MM.1S (cell line): ENCODE results near the gene DSN1.

ENCODE experiments used
- DNase-seq: peaks from one replicate; pipeline ENCODE4 v3.0.0-alpha.2; 2015
- H2AFZ ChIP-seq: fragments of 300-600 bp; sonication (generic); 2 replicates; pipeline ENCODE4 v1.6.0; 2016; ENCODE audit warnings: antibody characterized with exemption, low read length
- H3F3A ChIP-seq: fragments of 300-600 bp; sonication (generic); 2 replicates; pipeline ENCODE4 v1.6.1; 2016; ENCODE audit warnings: mild to moderate bottlenecking, antibody characterized with exemption, low read length, moderate library complexity, mixed read lengths; ENCODE audit not compliant: insufficient read depth
- H3K27ac ChIP-seq: fragments of 300-600 bp; sonication (generic); 2 replicates; pipeline ENCODE4 v1.5.1; 2016; ENCODE audit warnings: mild to moderate bottlenecking, low read length
- H3K27me3 ChIP-seq: fragments of 300-600 bp; sonication (generic); replicated peaks from 2 replicates; pipeline ENCODE4 v1.6.0; 2016; ENCODE audit warnings: low read length; ENCODE audit not compliant: insufficient read depth
- H3K36me3 ChIP-seq: fragments of 300-600 bp; sonication (generic); replicated peaks from 2 replicates; pipeline ENCODE4 v1.6.1; 2016; ENCODE audit warnings: mild to moderate bottlenecking, low read length, mixed read lengths; ENCODE audit not compliant: insufficient read depth
- H3K4me1 ChIP-seq: fragments of 300-600 bp; sonication (generic); 2 replicates; pipeline ENCODE4 v1.6.1; 2016; ENCODE audit warnings: low read length, mixed read lengths
- H3K4me2 ChIP-seq: fragments of 300-600 bp; sonication (generic); 2 replicates; pipeline ENCODE4 v1.6.0; 2016; ENCODE audit warnings: low read depth, low read length
- H3K4me3 ChIP-seq: fragments of 300-600 bp; sonication (generic); 2 replicates; pipeline ENCODE4 v1.5.1; 2016; ENCODE audit warnings: low read length, mixed read lengths
- H3K79me2 ChIP-seq: fragments of 300-600 bp; sonication (generic); 2 replicates; pipeline ENCODE4 v1.6.1; 2016; ENCODE audit warnings: mixed run types, low read length, mixed read lengths
- H3K9ac ChIP-seq: fragments of 300-600 bp; sonication (generic); 2 replicates; pipeline ENCODE4 v1.6.1; 2016; ENCODE audit warnings: low read length, mixed read lengths
- H3K9me2 ChIP-seq: fragments of 300-600 bp; sonication (generic); replicated peaks from 2 replicates; pipeline ENCODE4 v1.6.1; 2016; ENCODE audit warnings: mild to moderate bottlenecking, low read length, mixed read lengths; ENCODE audit not compliant: insufficient read depth
- H3K9me3 ChIP-seq: fragments of 300-600 bp; sonication (generic); replicated peaks from 2 replicates; pipeline ENCODE4 v1.6.1; 2016; ENCODE audit warnings: mild to moderate bottlenecking, low read length, mixed read lengths; ENCODE audit not compliant: insufficient read depth
- H4K20me1 ChIP-seq: fragments of 300-600 bp; sonication (generic); 2 replicates; pipeline ENCODE4 v1.6.1; 2016; ENCODE audit warnings: mild to moderate bottlenecking, low read length, moderate library complexity, mixed read lengths; ENCODE audit not compliant: insufficient read depth
- CTCF ChIP-seq: fragments of 300-600 bp; sonication (generic); IDR thresholded peaks from 2 replicates; pipeline ENCODE4 v1.5.1; 2016; ENCODE audit warnings: antibody characterized with exemption, low read length, mixed read lengths
- EZH2 ChIP-seq: fragments of 300-600 bp; sonication (generic); optimal IDR thresholded peaks from 2 replicates; pipeline ENCODE3; 2017; ENCODE audit warnings: low read depth, mild to moderate bottlenecking, antibody characterized with exemption, low read length, mixed read lengths
- EZH2phosphoT487 ChIP-seq: fragments of 300-600 bp; sonication (generic); IDR thresholded peaks from 2 replicates; pipeline ENCODE4 v1.6.1; 2018; ENCODE audit warnings: antibody characterized with exemption, low read length

The DSN1 gene

DNA sequence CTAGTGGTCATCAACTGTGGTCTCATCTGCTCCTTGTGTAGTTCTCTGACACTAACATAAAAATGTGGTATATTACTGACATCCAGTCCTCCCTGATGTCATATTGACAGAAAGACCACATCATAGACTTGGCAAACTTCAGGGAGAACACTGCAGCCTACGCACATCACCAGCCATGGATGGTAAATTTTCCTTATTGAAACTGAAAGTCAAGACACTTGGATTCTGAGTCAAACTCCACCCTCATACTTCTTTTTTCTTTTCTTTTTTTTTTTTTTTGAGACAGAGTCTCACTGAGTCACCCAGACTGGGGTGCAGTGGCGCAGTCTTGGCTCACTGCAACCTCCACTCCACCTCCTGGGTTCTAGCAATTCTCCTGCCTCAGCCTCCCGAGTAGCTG, 53.1 kb downstream of the DSN1 start:
- Histone ChIP-seq H3K4me2 (no peak overlapping the region), H3K4me1 (no peaks in the 10 kb centered on the region), H3K4me3 (no peak overlapping the region), H4K20me1 (no peaks in the 10 kb centered on the region), H3K36me3 (no peaks in the 10 kb centered on the region), H3K27me3 (no peaks in the 10 kb centered on the region), H3K9ac (no peak overlapping the region), H3K9me3 (no peaks in the 10 kb centered on the region), H3F3A (no peaks in the 10 kb centered on the region), H3K79me2 (no peaks in the 10 kb centered on the region), H2AFZ (no peak overlapping the region), H3K9me2 (no peaks in the 10 kb centered on the region), H3K27ac (no peak overlapping the region)
- TF ChIP-seq EZH2phosphoT487 (no peak), CTCF (no peak), EZH2 (no peak)
- DNase-seq, result no peak

DNA sequence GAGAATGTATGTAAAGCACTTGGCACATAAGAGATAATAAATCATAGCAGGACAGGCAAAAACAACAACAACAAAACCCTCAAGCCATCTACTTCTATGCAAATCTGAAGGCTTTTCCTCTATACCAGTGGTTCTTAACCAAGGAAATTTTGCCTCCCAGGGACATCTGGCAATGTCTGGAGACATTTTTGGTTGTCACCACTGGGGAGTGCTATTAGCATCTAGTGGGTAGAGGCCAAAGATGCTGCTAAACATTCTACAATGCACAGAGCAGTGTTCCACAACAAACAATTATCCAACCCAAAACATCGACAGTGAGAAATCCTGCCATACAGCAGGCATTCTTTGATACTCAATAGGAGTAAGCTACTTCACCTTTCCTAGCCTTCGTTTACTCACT, 55.9 kb downstream of the DSN1 start:
- TF ChIP-seq EZH2, result no peak
- TF ChIP-seq CTCF, result peak; percentile 30
- no peak for TF ChIP-seq EZH2phosphoT487
- H4K20me1 ChIP-seq, result no peaks in the 10 kb centered on the region
- no peaks in the 10 kb centered on the region for H3K36me3 ChIP-seq
- H3K27me3 ChIP-seq, result no peaks in the 10 kb centered on the region
- H3K9ac ChIP-seq, result no peak overlapping the region
- no peaks in the 10 kb centered on the region for H3K9me3 ChIP-seq
- H2AFZ ChIP-seq, result no peak overlapping the region
- H3K9me2 ChIP-seq, result no peaks in the 10 kb centered on the region
- no peaks in the 10 kb centered on the region for H3K4me1 ChIP-seq
- no peaks in the 10 kb centered on the region for H3K79me2 ChIP-seq
- H3K4me3 ChIP-seq, result no peak overlapping the region
- DNase-seq, result no peak
- H3F3A ChIP-seq, result no peaks in the 10 kb centered on the region
- no peak overlapping the region for H3K4me2 ChIP-seq
- no peak overlapping the region for H3K27ac ChIP-seq

GRCh38 chr20:36717021-36717420, 56.5 kb downstream of the DSN1 start:
- Histone ChIP-seq H2AFZ (no peak overlapping the region), H3K79me2 (no peaks in the 10 kb centered on the region), H3K27ac (no peak overlapping the region), H4K20me1 (no peaks in the 10 kb centered on the region), H3K9me2 (no peaks in the 10 kb centered on the region), H3K27me3 (no peaks in the 10 kb centered on the region), H3K9ac (no peak overlapping the region), H3K4me1 (no peaks in the 10 kb centered on the region), H3K4me3 (no peak overlapping the region), H3K9me3 (no peaks in the 10 kb centered on the region), H3F3A (no peaks in the 10 kb centered on the region), H3K36me3 (no peaks in the 10 kb centered on the region), H3K4me2 (no peak overlapping the region)
- no peak for DNase-seq
- TF ChIP-seq EZH2 (no peak), CTCF (no peak), EZH2phosphoT487 (no peak)

GRCh38 chr20:36712775-36713174, 60.8 kb downstream of the DSN1 start:
- DNase-seq, result no peak
- no peaks in the 10 kb centered on the region for H3K27me3 ChIP-seq
- H3K27ac ChIP-seq, result no peak overlapping the region
- H3K4me1 ChIP-seq, result no peaks in the 10 kb centered on the region
- H3K4me2 ChIP-seq, result no peak overlapping the region
- no peak for TF ChIP-seq CTCF
- no peak for TF ChIP-seq EZH2phosphoT487
- TF ChIP-seq EZH2, result no peak
- H3K9me2 ChIP-seq, result no peaks in the 10 kb centered on the region
- no peak overlapping the region for H2AFZ ChIP-seq
- H4K20me1 ChIP-seq, result no peaks in the 10 kb centered on the region
- no peaks in the 10 kb centered on the region for H3K9me3 ChIP-seq
- H3K79me2 ChIP-seq, result no peaks in the 10 kb centered on the region
- no peak overlapping the region for H3K9ac ChIP-seq
- no peaks in the 10 kb centered on the region for H3F3A ChIP-seq
- H3K36me3 ChIP-seq, result no peaks in the 10 kb centered on the region
- H3K4me3 ChIP-seq, result no peak overlapping the region
